Tibial nerve (tissue), 4 donors: ENCODE data around the gene SAPCD2.

Experiments used
- CTCF ChIP-seq, 5 experiments: fragments of 200-600 bp in 3 of 5; fragments of 450-650 bp in 2 of 5; sonication (generic) in 3 of 5; IDR thresholded peaks; one replicate each; pipeline ENCODE4 v1.5.1; 2016 to 2019; ENCODE audit warnings: antibody characterized with exemption in 5 of 5, mild to moderate bottlenecking in 3 of 5, moderate library complexity in 2 of 5
- EP300 ChIP-seq, 2 donors: sonication (generic); formaldehyde crosslinking; IDR thresholded peaks; one replicate each; pipeline ENCODE4 v1.6.1; 2017; ENCODE audit warnings: antibody characterized with exemption in 2 of 2, mild to moderate bottlenecking in 1 of 2
- POLR2A ChIP-seq, 2 donors: fragments of 450-650 bp; IDR thresholded peaks; one replicate each; pipeline ENCODE4 v1.6.1; 2017; ENCODE audit warnings: antibody characterized with exemption in 2 of 2, mild to moderate bottlenecking in 2 of 2, moderate library complexity in 2 of 2

- TF ChIP-seq CTCF (IDR thresholded peaks at IDR 0.05) (no peak), POLR2A (IDR thresholded peaks at IDR 0.05) (no peak), EP300 (IDR thresholded peaks at IDR 0.05) (no peak)
Measured at GRCh38 chr9:137038916-137039315, 31.4 kb downstream of the SAPCD2 start.
